DOHH2 (cell line): Measurements from ENCODE around the gene ADAMTS8.

Experiments used
- CTCF ChIP-seq: fragments of 200-600 bp; sonication (generic); IDR thresholded peaks from one replicate; pipeline ENCODE4 v1.5.1; 2014; ENCODE audit warnings: antibody characterized with exemption, mild to moderate bottlenecking, low read depth, low read length; ENCODE audit not compliant: poor library complexity, severe bottlenecking
- EZH2phosphoT487 ChIP-seq: fragments of 200-600 bp; sonication (generic); IDR thresholded peaks from 2 replicates; pipeline ENCODE4 v1.6.1; 2017; ENCODE audit warnings: borderline replicate concordance, mild to moderate bottlenecking, antibody characterized with exemption, low read length, moderate library complexity, mixed read lengths

- TF ChIP-seq CTCF (no peak), EZH2phosphoT487 (no peak)
Observed at GRCh38 chr11:130473795-130474377, 45.5 kb upstream of the ADAMTS8 start.
